Globus pallidus (tissue), 1 donor: ENCODE data around the gene CCDC9.
"Not testable (repeated sequence)": the region's sequence is repeated elsewhere in the genome, so short reads cannot be mapped to it uniquely, and the experiment has no call there.

Experiments
- DNase-seq: peaks from one replicate; pipeline ENCODE4 v3.0.0-alpha.2; 2015; ENCODE audit warnings: low spot score

Gene CCDC9

DNA sequence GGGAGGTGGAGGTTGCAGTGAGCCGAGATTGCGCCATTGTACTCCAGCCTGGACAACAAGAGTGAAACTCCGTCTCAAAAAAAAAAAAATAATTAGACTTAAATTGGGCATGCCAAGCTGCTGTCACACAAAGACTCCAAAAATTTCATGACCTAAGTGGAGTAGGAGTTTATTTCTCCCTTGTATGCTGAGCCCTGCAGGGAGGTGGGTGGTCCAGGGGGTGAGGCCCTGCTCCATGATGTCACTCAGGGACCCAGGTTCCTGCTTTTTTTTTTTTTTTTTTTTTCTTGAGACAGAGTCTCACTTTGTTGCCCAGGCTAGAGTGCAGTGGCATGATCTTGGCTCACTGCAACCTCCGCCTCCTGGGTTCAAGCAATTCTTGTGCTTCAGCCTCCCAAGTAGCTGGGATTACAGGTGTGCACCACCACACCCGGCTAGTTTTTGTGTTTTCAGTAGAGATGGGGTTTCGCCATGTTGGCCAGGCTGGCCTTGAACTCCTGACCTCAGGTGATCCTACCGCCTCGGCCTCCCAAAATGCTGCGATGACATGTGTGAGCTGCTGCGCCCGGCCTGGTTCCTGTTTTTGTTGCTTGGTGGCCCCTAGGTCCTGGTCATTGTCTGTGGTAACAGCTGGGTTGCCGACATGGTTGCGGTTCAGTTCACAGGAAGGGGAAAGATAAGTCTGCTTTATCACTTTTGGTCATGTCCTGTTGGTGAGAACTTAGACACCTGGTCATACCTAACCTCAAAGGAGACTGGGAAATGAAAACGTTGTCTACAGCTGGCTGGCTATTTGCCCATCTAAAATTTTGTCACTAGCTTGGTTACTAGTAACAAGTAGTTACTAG lies 5.8 kb downstream of the CCDC9 start:
- DNase-seq = not testable (repeated sequence)

DNA sequence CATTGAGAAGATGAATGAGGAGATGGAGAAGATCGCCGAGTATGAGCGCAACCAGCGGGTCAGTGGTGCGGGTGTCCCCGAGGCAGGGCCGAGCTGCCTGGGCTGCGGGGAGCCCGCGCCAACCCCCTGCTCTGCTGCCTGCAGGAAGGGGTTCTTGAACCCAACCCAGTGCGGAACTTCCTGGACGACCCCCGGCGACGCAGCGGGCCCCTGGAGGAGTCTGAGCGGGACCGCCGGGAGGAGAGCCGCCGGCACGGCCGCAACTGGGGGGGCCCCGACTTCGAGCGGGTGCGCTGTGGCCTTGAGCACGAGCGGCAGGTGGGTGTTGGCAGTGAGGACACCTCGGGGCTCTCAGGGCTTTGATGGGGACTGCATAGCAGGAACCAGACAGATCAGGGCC lies 8.3 kb downstream of the CCDC9 start:
- DNase-seq = no peak

DNA sequence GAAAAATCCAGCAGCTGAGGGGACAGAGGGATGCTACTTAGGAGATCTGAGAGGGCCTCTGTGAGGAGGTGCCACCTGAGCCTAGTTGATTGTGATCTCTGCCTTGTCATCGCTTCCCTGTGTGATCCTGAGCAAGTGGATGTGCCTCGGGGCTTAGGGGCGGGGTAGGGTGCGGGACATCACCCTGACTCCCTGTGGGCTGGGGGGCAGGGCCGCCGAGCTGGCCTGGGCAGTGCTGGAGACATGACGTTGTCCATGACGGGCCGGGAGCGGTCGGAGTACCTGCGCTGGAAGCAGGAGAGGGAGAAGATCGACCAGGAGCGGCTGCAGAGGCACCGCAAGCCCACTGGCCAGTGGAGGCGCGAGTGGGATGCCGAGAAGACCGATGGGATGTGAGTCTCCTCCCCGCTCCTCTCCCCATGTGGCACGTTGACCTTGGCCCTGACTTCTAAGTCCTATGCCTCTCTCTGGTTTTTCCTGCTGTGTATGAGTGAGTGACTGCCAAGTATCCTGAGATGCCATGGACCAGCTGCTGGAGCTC lies 10.1 kb downstream of the CCDC9 start:
- DNase-seq = no peak

DNA sequence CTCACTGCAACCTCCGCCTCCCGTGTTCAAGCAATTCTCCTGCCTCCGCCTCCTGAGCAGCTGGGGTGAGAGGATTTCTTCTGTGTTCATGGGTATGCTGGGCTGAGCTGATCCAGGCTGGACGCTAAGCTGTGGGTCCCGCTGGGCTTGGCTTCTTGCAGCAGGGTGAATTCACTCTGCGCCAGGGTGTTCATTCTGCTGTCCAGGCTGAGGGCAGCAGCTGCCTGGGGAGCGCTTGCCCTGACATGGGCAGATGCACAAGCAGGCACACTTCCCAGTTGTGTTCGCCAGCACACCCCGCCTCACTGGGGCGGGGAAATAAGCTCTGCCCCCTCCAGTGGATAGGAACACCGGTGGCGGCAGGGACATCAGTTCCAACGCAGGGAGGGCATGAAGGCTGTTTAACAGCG lies 11.0 kb downstream of the CCDC9 start:
- DNase-seq = peak; percentile 85

DNA sequence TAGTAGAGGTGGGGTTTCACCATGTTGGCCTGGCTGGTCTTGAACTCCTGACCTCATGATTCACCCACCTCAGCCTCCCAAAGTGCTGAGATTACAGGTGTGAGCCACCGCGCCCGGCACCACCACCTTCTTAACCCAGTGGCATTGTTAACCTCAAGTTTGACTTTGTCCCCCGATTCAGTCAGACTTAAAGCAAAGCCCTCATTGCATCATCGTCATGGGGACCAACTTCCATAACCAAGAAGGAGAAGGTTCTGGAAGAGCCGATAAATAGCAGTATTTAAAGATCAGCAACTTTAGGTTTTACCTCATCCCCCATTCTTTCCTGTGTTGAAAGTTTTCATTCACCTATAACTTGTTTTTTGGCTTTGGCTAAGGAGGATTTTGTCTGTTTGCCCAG lies 11.7 kb downstream of the CCDC9 start:
- DNase-seq = no peak

DNA sequence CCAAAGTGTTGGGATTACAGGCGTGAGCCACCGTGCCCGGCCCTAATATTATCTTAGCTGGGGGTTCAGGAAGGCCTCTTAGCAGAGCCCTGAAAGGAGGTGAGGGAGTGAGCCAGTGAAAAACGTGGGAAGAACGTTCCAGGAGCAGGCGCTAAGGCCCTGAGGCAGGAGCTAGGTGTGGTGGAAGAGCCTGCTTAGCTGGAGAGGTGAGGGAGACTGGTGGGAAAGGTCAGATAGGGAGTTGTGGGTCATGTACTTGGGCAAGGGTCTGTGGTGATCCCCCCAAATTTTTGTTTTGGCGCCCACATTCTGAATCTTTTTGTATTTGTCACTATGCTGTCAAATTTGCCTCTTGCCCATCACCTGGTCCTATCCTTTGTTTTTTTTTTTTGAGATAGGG lies 13.3 kb downstream of the CCDC9 start:
- DNase-seq = no peak

DNA sequence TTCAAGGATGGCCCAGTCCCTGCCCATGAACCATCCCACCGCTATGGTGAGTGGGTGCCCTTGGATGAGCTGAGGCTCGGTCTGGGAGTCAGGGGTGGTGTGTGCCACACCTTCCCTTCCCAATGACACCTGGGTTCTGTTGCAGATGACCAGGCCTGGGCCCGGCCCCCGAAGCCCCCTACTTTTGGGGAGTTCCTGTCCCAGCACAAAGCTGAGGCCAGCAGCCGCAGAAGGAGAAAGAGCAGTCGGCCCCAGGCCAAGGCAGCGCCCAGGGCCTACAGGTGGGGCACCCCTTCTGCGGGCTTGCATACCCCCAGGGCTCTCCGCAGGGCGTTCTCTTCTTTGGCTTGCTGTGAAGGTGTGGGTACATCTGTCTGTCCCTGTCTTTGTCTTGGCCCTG lies 14.1 kb downstream of the CCDC9 start:
- no peak for DNase-seq

DNA sequence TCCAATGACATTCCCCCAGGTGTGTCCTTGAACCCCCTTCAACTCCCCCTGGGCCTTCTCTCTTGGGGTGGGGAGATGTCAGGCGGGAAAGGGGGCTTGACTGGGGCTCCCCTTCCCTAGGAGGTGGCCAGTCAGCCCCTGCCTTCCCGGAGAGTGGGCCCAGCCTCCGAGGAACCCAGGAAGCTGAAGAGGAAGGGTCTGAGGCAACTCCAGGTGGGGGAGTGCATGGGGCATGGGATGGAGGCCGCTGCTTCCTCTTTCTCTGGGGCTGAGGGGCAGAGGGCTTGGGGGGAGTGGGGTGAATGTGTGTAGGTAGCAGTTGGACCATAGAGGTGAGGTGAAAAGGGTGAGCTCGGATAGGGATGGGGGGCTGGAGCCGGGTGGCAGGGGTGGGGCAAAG lies 15.6 kb downstream of the CCDC9 start:
- DNase-seq = no peak

DNA sequence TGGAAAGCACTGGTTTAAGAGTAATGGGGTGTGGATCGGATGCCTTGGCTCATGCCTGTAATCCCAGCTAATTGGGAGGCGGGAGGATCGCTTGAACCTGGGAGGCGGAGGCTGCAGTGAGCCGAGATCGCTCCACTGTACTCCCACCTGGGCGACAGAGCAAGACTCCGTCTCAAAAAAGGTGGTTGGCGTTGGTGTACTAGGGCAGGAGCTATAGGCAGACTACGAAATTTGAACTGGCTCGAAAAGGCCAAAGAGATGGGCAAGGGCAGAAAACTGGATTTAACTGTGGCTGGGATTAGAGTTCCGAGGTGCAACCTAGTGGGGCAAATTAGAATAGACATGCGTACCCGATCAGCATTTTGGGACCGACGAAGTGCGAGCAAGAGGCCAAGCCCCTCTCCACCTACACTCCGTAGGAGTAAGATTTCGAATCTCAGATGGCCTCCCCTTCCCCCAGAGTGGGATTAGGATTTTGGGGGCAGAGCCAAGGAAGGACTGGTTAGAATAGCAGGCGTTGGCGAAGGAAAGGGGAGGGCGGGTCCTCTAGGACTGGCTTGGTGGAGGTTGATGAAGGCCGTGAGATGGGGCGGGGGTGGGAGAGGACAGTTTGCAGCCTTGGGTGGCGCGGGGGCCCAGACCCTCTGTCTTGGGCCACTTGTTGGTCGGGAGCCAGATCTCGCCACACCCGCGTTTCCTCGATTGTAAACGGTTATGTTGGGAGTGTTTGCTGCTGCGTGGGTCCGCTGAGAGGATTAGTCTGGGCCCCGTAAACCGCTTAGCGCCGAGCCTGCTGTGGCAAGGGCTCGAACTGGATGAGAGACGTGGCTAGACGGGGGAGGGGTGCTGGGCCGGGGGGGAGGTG lies 16.4 kb downstream of the CCDC9 start:
- no peak for DNase-seq

DNA sequence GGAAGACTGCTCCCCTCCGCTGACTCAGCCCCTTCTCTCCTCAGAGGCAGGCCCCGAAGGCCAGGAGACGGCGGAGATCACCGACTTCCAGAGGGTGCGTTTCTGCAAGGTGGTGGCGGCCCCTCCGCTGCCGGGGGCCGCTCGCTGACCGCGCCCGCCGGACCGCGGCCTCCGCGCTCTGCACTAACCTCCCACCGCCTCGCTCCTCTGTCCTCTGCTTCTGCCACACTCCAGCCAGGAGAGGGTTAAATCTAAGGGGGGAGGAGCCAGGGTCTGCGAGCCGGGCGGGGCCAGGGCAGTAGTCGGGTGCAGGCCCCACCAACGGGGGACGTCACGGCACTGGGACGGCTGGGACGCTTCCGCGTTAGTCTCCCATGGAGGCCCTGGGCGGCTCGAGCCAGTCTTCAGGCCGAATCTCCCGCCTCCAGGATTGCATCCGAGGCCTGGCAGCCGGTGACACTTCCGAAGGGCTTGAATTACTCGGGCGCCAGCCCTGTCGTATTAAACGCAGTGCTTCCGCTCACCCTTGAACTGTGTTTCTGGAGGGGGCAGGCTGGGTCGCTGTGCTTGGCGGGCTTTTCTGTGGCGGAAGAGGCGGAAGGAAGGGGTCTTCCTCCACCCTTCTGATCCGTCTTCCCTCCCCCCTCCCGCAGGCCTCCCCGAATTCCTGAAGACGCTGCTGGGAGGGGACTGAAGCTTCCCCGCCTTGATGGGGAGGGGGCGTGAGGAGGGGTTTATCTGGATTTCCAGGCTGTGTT lies 17.2 kb downstream of the CCDC9 start:
- DNase-seq = peak; percentile 90

DNA sequence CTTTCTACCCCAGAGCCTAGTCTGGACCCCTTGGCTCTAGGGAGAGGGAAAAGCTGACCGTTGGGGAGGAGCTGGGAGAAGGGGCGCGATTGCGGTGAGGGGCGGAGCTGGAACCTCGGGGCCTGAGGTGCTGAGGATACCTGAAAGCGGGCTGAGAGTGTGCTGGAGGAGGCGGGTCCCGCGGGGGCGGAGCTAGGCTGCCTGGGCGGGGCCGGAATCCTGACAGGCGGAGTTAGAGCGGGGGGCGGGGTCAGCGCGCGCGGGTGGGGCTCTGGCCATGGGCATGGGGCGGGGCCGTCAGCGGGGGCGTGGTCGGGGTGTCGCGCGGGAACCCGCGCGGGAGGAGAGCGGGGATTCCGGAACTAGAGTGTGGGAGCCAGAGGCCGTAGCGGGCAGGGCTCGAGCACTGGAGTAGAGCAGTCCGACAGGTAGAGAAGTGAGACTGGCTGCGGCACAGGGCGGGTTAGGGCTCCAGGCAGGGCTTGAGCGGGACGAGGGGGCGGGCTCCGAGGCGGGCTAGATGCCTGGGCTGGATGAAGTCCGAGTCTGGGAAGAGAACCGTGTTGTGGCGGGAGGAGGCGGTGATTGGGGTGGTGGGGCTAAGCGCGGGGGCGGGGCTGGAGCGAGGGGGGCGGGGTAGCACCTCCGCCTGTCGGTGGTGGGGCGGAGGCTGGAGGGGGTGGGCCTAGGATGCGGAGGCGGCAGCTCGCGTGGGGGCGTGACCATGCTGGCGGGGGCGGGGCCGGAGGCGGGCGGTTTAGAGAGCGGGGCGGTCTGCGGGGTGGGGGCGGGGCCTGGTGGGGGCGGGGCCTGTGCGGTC lies 18.0 kb downstream of the CCDC9 start, which contains the start of gene INAFM1:
TSS of gene INAFM1 (plus strand) at position 815 of the 820 bp plus-strand sequence. CDS start 35 bp downstream, outside the sequence.
- DNase-seq = peak; percentile 92

DNA sequence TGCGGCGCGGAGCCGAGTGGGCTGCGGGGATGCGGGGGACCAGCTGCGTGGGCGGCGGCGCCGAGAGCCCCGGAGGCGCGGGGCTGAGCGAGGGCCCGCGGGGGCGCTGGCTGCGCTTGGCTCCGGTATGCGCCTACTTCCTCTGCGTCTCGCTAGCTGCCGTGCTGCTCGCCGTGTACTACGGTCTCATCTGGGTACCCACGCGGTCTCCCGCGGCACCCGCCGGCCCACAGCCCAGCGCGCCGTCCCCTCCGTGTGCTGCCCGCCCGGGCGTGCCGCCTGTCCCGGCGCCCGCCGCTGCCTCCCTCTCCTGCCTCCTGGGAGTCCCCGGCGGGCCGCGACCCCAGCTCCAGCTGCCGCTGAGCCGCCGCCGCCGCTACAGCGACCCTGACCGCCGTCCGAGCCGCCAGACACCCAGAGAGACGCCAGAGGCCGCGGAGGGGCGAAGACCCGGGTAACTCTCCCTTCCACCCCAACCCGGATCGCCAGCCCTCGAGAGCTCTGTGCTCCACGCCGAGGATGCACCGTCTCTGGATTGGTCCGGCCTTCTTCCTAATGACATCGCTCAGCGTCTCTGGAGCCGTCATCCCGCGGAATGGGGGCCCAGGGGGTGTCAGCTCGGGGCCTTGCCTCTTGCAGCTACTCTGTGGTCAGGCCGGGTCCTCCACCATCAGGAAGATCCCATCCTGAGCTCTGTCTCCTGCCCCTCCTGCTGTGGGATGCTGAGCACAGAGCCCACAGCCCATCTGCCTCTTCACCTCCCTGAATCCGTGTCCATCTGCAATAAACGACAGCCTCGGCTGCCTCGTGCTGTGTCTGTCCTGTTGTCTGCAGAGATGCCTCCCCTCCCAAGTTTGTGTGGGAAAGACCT lies 18.8 kb downstream of the CCDC9 start:
- DNase-seq = no peak

DNA sequence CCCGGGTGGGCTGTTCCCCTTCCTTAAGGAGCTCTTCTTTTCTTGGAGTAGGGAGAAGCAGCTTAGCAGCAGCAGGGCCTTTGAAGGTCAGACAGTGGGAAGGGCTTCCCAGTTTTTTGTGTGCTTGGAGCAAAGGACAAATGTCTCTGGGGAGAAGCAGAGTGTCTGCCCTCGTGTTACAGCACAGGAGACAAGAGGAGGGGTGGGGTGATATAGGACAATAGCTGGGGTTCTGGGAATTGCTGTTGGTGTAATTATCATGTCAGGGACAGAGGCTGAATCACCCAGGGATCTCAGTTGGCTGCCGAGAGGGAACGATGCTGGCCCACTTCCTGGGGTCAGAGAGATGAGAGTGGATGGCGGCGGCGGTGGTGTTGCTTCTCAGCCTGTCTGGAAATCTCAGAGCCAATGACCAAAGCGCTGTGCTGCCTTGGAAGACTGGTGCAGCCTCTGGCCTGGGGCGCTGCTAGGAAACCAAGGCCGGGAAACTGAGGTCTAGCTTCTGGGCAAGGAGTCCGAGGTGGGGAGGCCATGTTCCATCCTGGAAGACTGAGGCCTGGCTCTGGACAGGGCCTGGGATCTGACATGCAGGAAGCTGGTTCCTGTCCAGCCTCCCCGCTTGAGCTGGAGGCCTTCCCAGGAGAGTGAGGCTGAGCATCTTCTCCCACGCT lies 19.6 kb downstream of the CCDC9 start:
- DNase-seq = no peak

DNA sequence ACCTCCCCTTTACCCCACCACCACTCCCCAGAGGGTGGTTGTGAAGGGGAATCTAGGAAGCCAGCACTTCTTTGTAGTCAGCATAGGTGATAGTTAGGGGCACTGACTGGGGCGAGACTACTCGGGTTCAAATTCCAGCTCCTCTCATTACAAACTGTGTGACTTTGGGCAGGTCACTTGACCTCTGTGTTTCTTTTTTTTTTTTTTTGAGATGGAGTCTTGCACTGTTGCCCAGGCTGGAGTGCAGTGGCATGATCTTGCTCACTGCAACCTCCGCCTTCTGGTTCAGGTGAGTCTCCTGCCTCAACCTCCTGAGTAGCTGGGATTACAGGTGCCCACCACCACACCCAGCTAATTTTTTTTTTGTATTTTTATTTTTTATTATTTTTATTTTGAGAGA lies 20.2 kb downstream of the CCDC9 start:
- not testable (repeated sequence) for DNase-seq

DNA sequence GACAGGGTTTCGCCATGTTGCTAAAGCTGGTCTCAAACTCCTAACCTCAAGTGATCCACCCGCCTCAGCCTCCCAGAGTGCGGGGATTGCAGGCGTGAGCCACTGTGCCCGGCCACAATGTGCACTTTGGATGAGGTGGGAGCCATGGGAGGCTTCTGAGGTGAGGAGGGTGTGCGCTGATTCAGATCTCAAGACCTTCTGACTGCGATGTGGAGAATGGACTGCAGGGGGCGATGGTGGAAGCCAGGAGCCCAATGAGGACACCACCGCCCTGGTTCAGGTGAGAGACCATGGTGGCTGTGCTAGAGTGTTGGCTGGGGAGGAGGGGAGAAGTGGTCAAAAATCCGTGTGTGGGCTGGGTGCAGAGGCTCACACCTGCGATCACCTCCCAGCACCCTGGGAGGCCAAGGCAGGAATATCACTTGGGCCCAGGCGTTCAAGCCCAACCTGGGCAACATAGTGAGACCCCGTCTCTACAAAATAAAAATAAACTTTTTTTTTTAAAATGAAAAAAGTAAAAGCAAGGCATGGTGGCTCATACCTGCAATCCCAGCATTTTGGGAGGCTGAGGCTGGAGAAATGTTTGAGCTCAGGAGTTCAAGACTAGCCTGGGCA lies 24.0 kb downstream of the CCDC9 start:
- DNase-seq = no peak

DNA sequence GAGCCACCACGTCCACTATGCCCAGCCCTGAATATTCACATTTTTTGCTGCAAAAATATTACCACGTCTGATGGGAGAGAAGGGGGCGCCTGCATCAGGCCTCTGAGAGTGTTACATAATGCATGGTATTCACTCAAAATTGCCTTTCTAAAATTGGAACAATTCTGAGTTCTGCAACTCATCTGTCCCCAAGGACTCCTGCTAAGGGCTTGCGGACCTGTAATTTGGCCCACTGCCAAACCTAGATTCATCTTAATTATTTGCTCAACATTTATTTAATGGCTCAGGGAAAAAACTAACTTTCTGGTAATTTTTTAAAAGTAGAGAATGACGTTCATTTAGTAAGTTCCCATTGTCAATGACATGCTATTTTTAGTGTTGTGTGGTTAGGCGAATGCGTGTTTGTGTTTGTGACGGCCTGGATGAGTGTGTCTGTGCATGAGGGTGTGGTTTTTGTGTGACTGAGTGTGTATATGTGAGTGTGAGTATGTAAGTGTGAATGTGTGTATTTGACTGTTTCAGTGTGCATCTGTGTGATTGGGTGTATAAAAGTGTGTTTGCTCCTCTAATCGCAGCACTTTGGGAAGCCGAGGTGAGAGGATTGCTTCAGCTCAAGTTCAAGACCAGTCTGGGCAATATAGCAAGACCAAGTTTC lies 27.2 kb downstream of the CCDC9 start:
- DNase-seq = no peak

DNA sequence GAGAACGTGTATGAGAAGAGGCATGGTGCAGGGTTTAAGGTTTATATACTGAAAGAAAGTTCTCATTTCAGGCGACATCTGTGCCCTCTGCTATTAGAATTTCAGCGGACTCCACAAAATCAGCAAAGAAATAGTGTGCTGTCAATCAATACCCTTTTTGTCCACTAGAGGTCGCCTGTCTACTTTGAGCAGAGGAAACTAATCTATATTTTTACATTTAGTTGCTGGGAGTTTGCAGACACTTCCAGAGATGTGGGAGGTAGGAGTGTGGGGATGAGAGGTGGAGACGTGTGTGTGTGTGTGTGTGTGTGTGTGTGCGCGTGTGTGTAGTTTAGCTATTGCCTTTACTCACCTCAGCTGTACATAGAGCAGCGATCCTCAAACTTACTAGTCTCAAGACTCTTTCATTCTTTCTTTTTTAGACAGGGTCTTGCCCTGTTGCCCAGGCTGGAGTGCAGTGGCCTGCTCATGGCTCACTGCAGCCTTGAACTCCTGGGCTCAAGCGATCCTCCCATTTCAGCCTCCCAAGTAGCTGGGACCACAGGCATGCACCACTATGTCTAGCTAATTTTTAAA lies 28.1 kb downstream of the CCDC9 start:
- peak; percentile 46 for DNase-seq

DNA sequence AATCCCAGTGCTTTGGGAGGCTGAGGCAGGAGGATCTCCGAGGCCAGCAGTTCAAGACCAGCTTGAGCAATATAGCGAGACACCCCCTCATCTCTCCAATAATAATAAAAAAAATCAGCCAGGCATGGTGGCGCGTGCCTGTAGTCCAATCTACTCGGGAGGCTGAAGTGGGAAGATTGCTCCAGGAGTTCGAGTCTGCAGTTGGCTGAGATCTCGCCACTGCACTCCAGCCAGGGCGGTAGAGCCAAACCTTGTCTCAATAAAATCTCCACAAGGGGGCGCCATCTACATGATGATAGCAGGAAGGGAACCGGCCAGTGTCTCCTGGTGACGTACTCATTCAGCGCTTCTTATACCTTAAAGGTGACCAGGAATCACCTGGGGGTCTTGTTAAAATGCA lies 39.7 kb downstream of the CCDC9 start:
- peak; percentile 60 for DNase-seq
